Embryonic facial prominence (tissue), 1 donor: ENCODE results near the gene ZCCHC18.
"Not testable (repeated sequence)": the region's sequence is repeated elsewhere in the genome, so short reads cannot be mapped to it uniquely, and the experiment has no call there.

Source experiments
- DNase-seq: peaks from one replicate; pipeline ENCODE4 v3.0.0-alpha.2; 2016; ENCODE audit errors: extremely low spot score

ZCCHC18 gene

GRCh38 chrX:104112326-104112951 is at the start of gene ZCCHC18:
ZCCHC18 (plus strand) TSS chrX:104112523; CDS start chrX:104114112, 1,589 bp downstream.
- no peak for DNase-seq

GRCh38 chrX:104062636-104063035 is 49.7 kb upstream of the ZCCHC18 start:
- not testable (repeated sequence) for DNase-seq

- DNase-seq = not testable (repeated sequence)
These were observed 36.4 kb upstream of the ZCCHC18 start, which contains the start of gene TMSB15C for GRCh38 chrX:104075778-104076445. TMSB15C (minus strand) TSS chrX:104076236.

- DNase-seq = not testable (repeated sequence)
These were observed 34.5 kb upstream of the ZCCHC18 start for GRCh38 chrX:104077854-104078253.

- no peak for DNase-seq
These were observed 28.3 kb upstream of the ZCCHC18 start for GRCh38 chrX:104084063-104084462.

GRCh38 chrX:104084534-104085277 is 27.6 kb upstream of the ZCCHC18 start:
- no peak for DNase-seq

DNA sequence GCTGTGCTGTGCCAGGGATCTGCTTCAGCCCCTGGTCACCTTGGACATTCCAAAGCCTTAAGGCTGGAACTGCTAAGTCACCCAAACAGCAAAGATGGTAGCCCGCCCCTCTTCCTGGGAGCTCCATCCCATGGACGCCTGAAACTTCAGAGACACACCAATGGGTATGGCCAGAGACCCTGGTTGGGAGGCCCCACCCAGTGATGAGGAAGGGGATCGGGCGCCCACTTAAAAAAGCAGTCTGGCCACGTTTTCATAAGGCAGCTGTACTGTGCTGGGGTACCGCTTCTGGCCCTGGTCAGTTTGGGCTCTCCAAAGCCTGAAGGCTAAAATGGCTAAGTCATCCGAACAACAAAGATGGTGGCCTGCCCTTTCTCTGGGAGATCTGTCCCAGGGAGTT is 26.8 kb upstream of the ZCCHC18 start:
- DNase-seq = no peak

DNA sequence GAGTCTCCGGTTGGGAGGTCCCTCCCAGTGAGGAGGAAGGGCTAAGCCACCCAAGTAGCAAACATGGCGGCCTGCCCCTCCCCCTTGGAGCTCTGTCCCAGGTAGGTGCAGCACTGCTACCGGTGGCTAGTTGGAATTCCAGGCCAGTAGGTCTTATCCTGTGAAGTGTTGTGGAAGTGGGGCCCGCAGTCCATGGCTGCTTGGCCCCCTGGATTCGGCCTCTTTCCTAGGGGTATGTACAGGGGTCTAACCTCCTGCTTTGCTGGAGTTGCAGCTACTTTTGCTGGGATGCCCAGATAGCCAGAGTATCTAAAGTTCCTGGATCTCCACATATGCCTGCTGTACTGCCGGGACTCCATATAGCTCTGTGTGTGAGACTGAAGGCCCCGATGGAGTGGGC is 26.4 kb upstream of the ZCCHC18 start:
- DNase-seq = no peak

- peak; percentile 12 for DNase-seq
These were observed 14.0 kb upstream of the ZCCHC18 start for GRCh38 chrX:104098151-104098808.

DNA sequence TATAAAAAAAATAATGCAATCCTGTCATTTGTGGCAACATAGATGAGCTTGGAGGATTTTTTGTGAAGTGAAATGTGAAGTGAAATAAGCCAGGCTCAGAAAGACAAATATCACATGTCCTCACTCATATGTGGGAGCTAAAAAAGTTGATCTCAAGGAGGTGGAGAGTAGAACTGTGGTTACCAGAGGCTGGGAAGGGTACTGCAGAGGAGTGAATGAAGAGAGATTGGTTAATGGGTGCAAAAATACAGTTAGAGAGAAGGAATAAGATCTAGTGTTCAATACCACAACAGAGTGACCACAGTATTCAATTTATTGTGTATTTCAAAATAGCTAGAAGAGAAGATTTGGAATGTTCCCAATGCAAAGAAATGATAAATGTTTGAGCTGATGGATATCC is 13.4 kb upstream of the ZCCHC18 start:
- DNase-seq = no peak

GRCh38 chrX:104104676-104105075 is 7.6 kb upstream of the ZCCHC18 start:
- DNase-seq = no peak

DNA sequence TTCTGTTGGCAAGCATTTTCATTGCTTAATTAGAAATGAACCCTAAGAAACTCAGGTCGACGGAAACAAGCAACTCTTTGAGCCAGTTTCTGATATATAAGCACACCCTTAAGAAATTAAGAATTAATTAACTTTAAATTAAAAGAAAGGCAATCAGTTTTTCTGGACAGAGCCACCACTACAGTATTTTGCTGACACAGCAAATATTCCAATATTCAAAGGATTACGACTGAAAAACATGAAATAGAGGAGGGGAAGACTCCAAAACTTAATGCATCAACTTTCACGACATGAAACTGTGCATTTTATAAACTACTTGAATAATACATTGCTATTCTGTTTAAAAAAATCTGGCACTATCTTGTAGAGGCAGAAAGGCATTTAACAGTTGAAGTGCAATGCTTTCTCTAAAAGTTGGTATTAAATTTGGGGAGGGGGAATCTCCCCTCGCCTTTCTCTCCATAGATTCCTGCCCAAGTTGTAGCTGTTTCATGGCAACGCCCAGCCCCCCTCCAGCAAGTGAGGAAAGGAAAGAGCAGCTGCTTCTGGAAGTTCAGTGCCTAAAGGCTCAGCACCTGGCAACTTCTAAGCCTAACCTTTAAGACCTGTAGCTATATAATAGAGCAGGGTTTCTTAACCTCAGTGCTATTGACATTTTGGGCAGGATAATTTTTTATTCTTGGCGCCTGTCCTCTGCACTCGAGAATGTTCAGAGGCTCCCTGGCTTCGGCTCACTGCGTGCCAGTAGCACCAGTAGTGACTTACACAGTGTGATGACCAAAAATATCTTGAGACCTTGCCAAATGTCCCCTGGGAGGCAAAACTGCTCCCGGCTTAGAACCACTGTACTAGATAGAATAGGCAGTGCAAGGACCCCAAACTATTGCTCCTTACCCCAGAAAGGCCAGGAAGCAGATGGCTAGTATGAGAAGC is 6.7 kb upstream of the ZCCHC18 start:
- DNase-seq = no peak

DNA sequence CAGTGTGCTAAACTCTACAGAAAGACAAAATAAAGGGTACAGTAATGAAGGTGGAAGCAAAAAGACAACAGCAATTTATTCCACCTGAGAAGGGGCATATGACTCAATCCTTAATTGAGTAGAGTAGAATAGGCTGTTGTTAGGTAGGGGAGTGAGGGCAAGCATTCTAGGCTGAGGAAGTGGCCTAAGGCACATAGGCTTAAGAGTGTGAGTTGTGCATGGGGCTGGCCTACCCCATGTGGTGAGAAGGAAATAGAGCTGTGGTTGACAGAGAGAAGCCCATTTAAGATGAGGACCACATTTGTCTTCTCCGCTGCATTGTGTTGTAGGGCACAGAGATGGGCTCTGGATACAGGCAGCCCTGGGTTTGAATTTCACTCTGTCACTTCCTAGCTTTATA is 3.4 kb upstream of the ZCCHC18 start:
- DNase-seq = no peak

DNA sequence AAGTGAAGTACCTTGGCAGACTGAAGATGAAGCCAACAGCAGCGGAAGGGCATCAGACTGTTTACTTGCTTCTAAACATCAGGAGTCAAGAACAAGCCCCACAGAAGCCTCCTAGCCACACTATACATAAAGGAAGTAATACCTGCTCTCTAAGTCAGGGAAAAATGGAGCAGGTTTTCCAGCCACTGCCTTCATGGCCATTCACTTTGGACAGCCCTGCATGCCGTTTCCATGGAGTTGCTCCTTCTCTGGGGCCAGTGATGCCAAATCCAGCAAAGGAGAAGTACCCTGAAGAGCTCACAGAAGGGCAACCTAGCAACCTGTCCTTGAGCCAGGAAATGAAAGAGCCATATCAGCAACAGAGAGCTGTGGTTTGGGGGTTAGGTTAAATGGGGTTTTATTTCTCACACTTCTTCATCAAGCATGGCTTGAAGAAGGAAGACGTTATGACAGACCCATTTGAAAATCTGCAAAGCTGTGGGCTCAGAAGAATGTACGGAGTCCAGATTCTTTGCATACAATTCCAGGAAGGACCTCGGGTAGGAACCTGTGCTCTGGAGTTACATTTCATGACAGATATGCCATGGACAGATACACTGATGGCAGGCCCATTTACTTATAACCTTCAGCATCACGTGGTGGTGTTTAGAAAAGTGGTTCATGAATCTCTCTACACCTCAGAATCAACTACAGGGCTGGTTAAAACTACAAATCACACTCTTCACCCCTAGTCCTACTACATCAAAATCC is 1.7 kb upstream of the ZCCHC18 start:
- DNase-seq = not testable (repeated sequence)

GRCh38 chrX:104113222-104113965 is 1.1 kb downstream of the ZCCHC18 start:
- no peak for DNase-seq

DNA sequence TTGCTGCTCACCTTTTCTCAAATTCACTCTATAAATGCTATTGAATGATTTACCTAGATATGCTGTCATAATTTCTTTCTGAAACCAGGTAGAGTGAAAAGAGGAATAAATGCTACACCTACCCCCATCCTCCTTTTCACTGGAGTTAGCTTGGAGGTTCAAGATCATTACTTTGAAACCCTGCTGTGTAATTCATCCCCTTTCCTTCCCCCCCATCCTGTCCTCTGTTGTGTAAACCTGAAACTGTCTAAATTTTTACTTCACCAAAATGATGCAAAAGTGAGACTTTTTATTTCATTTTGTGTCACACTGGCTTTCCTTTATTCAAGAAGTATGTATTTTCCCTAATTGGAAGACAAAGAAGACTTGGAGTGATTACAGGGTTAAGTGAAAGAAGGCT is 5.4 kb downstream of the ZCCHC18 start:
- no peak for DNase-seq

GRCh38 chrX:104118765-104119164 is 6.4 kb downstream of the ZCCHC18 start:
- no peak for DNase-seq

DNA sequence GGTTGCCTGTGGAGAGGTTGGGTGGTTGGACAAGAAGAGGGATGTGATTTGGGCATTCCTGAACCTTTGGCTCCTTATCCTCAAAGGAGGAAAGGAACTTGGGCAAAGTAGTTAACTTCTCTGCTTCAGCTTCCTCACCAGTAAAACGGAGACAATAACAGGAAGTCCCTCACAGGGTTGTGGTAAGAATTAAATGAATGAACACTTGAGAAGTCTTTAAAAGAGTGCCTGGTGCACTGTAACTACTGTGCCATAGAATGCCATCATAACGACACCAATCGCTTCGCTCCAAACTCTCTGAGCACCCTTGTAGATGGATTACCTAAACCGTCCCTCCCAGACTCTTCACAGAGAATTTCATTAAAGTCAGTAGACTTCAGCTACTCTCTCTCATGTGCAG is 10.5 kb downstream of the ZCCHC18 start:
- DNase-seq = no peak

GRCh38 chrX:104126856-104127255 is 14.5 kb downstream of the ZCCHC18 start:
- no peak for DNase-seq

GRCh38 chrX:104130808-104131207 is 18.5 kb downstream of the ZCCHC18 start:
- DNase-seq = no peak
